A549 treated with Mapracorat at 1 μM for 4 hours (cell line): ENCODE results near the gene RTCB. TPM values are rescaled to one million over a fixed set of nuclear protein-coding genes. Genes with fewer than 3 reads are reported as not detected.

Experiments
- total RNA-seq: library from RNA; stranded (reverse); fragments of 200-300 nt; extraction: Qiagen RNA extraction; gene quantifications from 5 replicates; pipeline ENCODE4 v1.2.3, GENCODE V29; 2022

The RTCB gene
- 75.4 to 79.4 TPM (median 78.7 TPM) in 5 replicates for total RNA-seq

GRCh38 chr22:32411829-32412592, at the start of gene RTCB:
RTCB (minus strand) TSS chr22:32412247; CDS start chr22:32412156, 91 bp downstream.

GRCh38 chr22:32357567-32357966, 54.5 kb downstream of the RTCB start, which contains the start of gene RFPL3:
RFPL3 (plus strand) TSS chr22:32357867; CDS start chr22:32358072, 205 bp downstream.

Other genes starting within 250 kb of the RTCB start
- 0.15 to 0.26 TPM (median 0.18 TPM) in 4 of 5 replicates, not detected in the other for gene RFPL2, start 207.2 kb downstream of the RTCB start, total RNA-seq
- not detected in 5 replicates for gene SLC5A4, start 156.9 kb downstream of the RTCB start, total RNA-seq
- not detected in 5 replicates for gene RFPL3, start 54.4 kb downstream of the RTCB start, total RNA-seq
- gene BPIFC, start 52.2 kb upstream of the RTCB start, total RNA-seq = not detected in 5 replicates
- 69.8 to 73.7 TPM (median 73.1 TPM) in 5 replicates for gene FBXO7, start 62.6 kb upstream of the RTCB start, total RNA-seq